GM13976 (cell line): ENCODE data around the gene BMP4.
A peak's percentile ranks its signal among the peaks of the same experiment; 100 is the strongest.

ENCODE experiments used
- DNase-seq: peaks from one replicate; pipeline ENCODE4 v3.0.0; 2012; ENCODE audit warnings: low spot score
- in situ Hi-C: fragments of 300-500 bp; cut with MboI; formaldehyde crosslinking; loops from one replicate; pipeline ENCODE4 v1.12.0; 2022; ENCODE audit warnings: low sequenced_read_pairs, mixed read lengths, inconsistent platforms; ENCODE audit not compliant: unreplicated experiment
- TF ChIP-seq, protein P1 (sequence below): IDR thresholded peaks from 2 replicates; pipeline ENCODE4 v1.5.1; 2012; ENCODE audit warnings: borderline replicate concordance, mild to moderate bottlenecking; ENCODE audit not compliant: insufficient read depth; ENCODE audit errors: extremely low read depth, missing control alignments, control extremely low read depth

BMP4 gene

GRCh38 chr14:53956427-53957201, at the start of gene BMP4:
BMP4 (minus strand) TSS chr14:53956825; CDS start chr14:53952222, 4,603 bp downstream.
- in situ Hi-C loops: no loop called here
- TF ChIP-seq, protein P1, sequence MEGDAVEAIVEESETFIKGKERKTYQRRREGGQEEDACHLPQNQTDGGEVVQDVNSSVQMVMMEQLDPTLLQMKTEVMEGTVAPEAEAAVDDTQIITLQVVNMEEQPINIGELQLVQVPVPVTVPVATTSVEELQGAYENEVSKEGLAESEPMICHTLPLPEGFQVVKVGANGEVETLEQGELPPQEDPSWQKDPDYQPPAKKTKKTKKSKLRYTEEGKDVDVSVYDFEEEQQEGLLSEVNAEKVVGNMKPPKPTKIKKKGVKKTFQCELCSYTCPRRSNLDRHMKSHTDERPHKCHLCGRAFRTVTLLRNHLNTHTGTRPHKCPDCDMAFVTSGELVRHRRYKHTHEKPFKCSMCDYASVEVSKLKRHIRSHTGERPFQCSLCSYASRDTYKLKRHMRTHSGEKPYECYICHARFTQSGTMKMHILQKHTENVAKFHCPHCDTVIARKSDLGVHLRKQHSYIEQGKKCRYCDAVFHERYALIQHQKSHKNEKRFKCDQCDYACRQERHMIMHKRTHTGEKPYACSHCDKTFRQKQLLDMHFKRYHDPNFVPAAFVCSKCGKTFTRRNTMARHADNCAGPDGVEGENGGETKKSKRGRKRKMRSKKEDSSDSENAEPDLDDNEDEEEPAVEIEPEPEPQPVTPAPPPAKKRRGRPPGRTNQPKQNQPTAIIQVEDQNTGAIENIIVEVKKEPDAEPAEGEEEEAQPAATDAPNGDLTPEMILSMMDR: no peak
- peak; percentile 81 for DNase-seq

DNA sequence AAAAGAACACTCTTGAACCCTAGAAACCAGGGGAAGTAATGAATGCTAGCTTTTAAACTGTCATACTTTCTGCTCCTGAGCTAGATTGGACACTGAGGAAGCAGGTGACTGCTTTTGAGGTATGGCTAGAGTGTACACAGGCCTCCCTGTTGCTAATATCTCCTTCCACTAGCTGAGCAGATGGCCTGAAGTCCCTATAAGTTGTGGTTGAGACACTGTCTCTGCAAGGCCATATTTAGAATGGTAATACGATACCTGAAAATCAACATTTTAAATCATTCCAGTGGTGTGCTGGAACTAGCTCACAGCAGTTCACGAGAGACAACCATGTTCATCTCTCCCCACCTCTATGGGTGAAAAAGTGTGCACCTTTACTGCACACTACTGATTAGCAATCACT, 46.4 kb upstream of the BMP4 start:
- TF ChIP-seq, protein P1: no peak
- DNase-seq: no peak
- in situ Hi-C loops: no loop called here

GRCh38 chr14:54002653-54003052, 46.0 kb upstream of the BMP4 start:
- TF ChIP-seq, protein P1: no peak
- in situ Hi-C loops: no loop called here
- no peak for DNase-seq

GRCh38 chr14:54001189-54001878, 44.7 kb upstream of the BMP4 start:
- TF ChIP-seq, protein P1: peak; percentile 8
- in situ Hi-C loops: no loop called here
- no peak for DNase-seq

DNA sequence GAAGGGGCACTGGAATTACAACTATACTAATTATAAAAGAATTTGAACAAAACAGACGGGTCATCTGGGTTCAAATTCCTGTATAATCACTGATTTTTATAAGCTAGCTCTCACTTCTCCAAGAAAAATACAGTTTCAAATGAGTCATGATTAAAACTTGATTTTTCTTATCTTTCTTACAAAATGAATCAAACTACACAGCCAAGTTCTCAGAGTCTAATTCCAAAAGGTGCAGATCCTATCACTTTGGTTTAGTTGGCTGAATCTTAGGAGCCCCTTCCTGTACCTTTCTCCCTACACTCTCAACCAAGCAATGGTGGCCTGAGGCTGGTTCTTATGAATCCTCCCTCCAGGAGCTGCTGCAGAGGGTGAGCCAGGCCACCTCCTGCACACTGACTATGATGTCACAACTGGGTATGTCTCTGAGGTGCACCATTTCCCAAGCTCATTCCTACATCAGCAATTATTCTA, 43.8 kb upstream of the BMP4 start:
- TF ChIP-seq, protein P1: no peak
- in situ Hi-C loops: no loop called here
- no peak for DNase-seq

- TF ChIP-seq, protein P1: no peak
- no peak for DNase-seq
- in situ Hi-C loops: no loop called here
Observed at GRCh38 chr14:53999061-53999488, 42.5 kb upstream of the BMP4 start.
